Rectal smooth muscle tissue (tissue), 1 donor: ENCODE measurements around the gene FSTL5.
"Not testable (repeated sequence)": the region's sequence is repeated elsewhere in the genome, so short reads cannot be mapped to it uniquely, and the experiment has no call there.

Experiments used
- H3K27ac ChIP-seq: one replicate; pipeline ENCODE4 v1.7.0; 2013; ENCODE audit warnings: low read depth, low read length, inconsistent platforms
- H3K27me3 ChIP-seq: one replicate; pipeline ENCODE4 v1.7.0; 2013; ENCODE audit warnings: low read length; ENCODE audit not compliant: control insufficient read depth, insufficient read depth
- H3K36me3 ChIP-seq: one replicate; pipeline ENCODE4 v1.7.0; 2013; ENCODE audit warnings: low read length; ENCODE audit not compliant: control insufficient read depth, insufficient read depth
- H3K4me1 ChIP-seq: one replicate; pipeline ENCODE4 v1.7.0; 2013; ENCODE audit warnings: low read length; ENCODE audit not compliant: control insufficient read depth, insufficient read depth
- H3K4me3 ChIP-seq: one replicate; pipeline ENCODE4 v1.7.0; 2013; ENCODE audit warnings: low read length
- H3K9ac ChIP-seq: one replicate; pipeline ENCODE4 v1.7.0; 2013; ENCODE audit warnings: low read length

FSTL5 gene

GRCh38 chr4:161803171-161803570 lies 360.6 kb downstream of the FSTL5 start:
- Histone ChIP-seq H3K27me3 (no peaks in the 10 kb centered on the region), H3K9ac (no peak overlapping the region), H3K4me1 (no peaks in the 10 kb centered on the region), H3K36me3 (no peaks in the 10 kb centered on the region), H3K27ac (no peak overlapping the region), H3K4me3 (no peak overlapping the region)

GRCh38 chr4:161799710-161800109 lies 364.1 kb downstream of the FSTL5 start:
- no peaks in the 10 kb centered on the region for H3K4me1 ChIP-seq
- H3K27ac ChIP-seq = no peak overlapping the region
- no peaks in the 10 kb centered on the region for H3K36me3 ChIP-seq
- no peak overlapping the region for H3K4me3 ChIP-seq
- H3K27me3 ChIP-seq = no peaks in the 10 kb centered on the region
- no peak overlapping the region for H3K9ac ChIP-seq

GRCh38 chr4:161792991-161793390 lies 370.8 kb downstream of the FSTL5 start:
- H3K4me1 ChIP-seq = no peaks in the 10 kb centered on the region
- no peak overlapping the region for H3K9ac ChIP-seq
- H3K27ac ChIP-seq = no peak overlapping the region
- H3K27me3 ChIP-seq = no peaks in the 10 kb centered on the region
- no peak overlapping the region for H3K4me3 ChIP-seq
- H3K36me3 ChIP-seq = no peaks in the 10 kb centered on the region

- H3K36me3 ChIP-seq = no peaks in the 10 kb centered on the region
- no peak overlapping the region for H3K27ac ChIP-seq
- no peaks in the 10 kb centered on the region for H3K4me1 ChIP-seq
- no peak overlapping the region for H3K9ac ChIP-seq
- H3K27me3 ChIP-seq = no peaks in the 10 kb centered on the region
- H3K4me3 ChIP-seq = no peak overlapping the region
Measured at GRCh38 chr4:161791796-161792556, 371.8 kb downstream of the FSTL5 start.

GRCh38 chr4:161767116-161767515 lies 396.7 kb downstream of the FSTL5 start:
- Histone ChIP-seq H3K4me3 (no peak overlapping the region), H3K36me3 (no peaks in the 10 kb centered on the region), H3K27me3 (no peaks in the 10 kb centered on the region), H3K27ac (no peak overlapping the region), H3K4me1 (no peaks in the 10 kb centered on the region), H3K9ac (no peak overlapping the region)

- Histone ChIP-seq H3K4me1 (no peaks in the 10 kb centered on the region), H3K36me3 (no peaks in the 10 kb centered on the region), H3K9ac (no peak overlapping the region), H3K27ac (no peak overlapping the region), H3K27me3 (no peaks in the 10 kb centered on the region), H3K4me3 (no peak overlapping the region)
Measured at GRCh38 chr4:161762796-161763195, 401.0 kb downstream of the FSTL5 start.

- H3K36me3 ChIP-seq = no peaks in the 10 kb centered on the region
- no peak overlapping the region for H3K4me3 ChIP-seq
- no peaks in the 10 kb centered on the region for H3K4me1 ChIP-seq
- no peak overlapping the region for H3K9ac ChIP-seq
- no peak overlapping the region for H3K27ac ChIP-seq
- no peaks in the 10 kb centered on the region for H3K27me3 ChIP-seq
Measured at GRCh38 chr4:161760008-161760407, 403.8 kb downstream of the FSTL5 start.

GRCh38 chr4:161758412-161758811 lies 405.4 kb downstream of the FSTL5 start:
- not testable (repeated sequence) for H3K9ac ChIP-seq, H3K4me1 ChIP-seq, H3K4me3 ChIP-seq, H3K27ac ChIP-seq, H3K27me3 ChIP-seq, H3K36me3 ChIP-seq

GRCh38 chr4:161728929-161729328 lies 434.9 kb downstream of the FSTL5 start:
- H3K27me3 ChIP-seq = no peaks in the 10 kb centered on the region
- H3K4me3 ChIP-seq = no peak overlapping the region
- H3K4me1 ChIP-seq = no peaks in the 10 kb centered on the region

GRCh38 chr4:161721947-161722346 lies 441.9 kb downstream of the FSTL5 start:
- H3K4me1 ChIP-seq = no peaks in the 10 kb centered on the region
- no peaks in the 10 kb centered on the region for H3K36me3 ChIP-seq
- H3K9ac ChIP-seq = no peak overlapping the region
- no peaks in the 10 kb centered on the region for H3K27me3 ChIP-seq
- no peak overlapping the region for H3K4me3 ChIP-seq
- H3K27ac ChIP-seq = no peak overlapping the region

More at GRCh38 chr4:161728929-161729328, 434.9 kb downstream of the FSTL5 start:
- H3K36me3 ChIP-seq = no peaks in the 10 kb centered on the region
- no peak overlapping the region for H3K27ac ChIP-seq
- no peak overlapping the region for H3K9ac ChIP-seq

GRCh38 chr4:161717084-161717483 lies 446.7 kb downstream of the FSTL5 start:
- no peaks in the 10 kb centered on the region for H3K4me1 ChIP-seq
- H3K9ac ChIP-seq = no peak overlapping the region
- H3K36me3 ChIP-seq = no peaks in the 10 kb centered on the region
- no peak overlapping the region for H3K27ac ChIP-seq
- H3K4me3 ChIP-seq = no peak overlapping the region
- H3K27me3 ChIP-seq = no peaks in the 10 kb centered on the region

- Histone ChIP-seq H3K27me3 (no peaks in the 10 kb centered on the region), H3K27ac (no peak overlapping the region), H3K4me3 (no peak overlapping the region), H3K4me1 (no peaks in the 10 kb centered on the region), H3K9ac (no peak overlapping the region), H3K36me3 (no peaks in the 10 kb centered on the region)
Measured at GRCh38 chr4:161714931-161715330, 448.9 kb downstream of the FSTL5 start.

GRCh38 chr4:161714022-161714751 lies 449.6 kb downstream of the FSTL5 start:
- H3K27ac ChIP-seq = no peak overlapping the region
- no peak overlapping the region for H3K4me3 ChIP-seq
- H3K36me3 ChIP-seq = no peaks in the 10 kb centered on the region
- no peaks in the 10 kb centered on the region for H3K4me1 ChIP-seq
- no peak overlapping the region for H3K9ac ChIP-seq
- H3K27me3 ChIP-seq = no peaks in the 10 kb centered on the region
